ENCODE results near the gene TMEM209.
"Not testable (repeated sequence)": the region's sequence is repeated elsewhere in the genome, so short reads cannot be mapped to it uniquely, and the experiment has no call there.

Gene TMEM209

GRCh38 chr7:130205084-130205947, at the start of gene TMEM209:
TMEM209 (minus strand) TSS chr7:130205406; CDS start chr7:130205375, 31 bp downstream.
- DNase-seq = peak; percentile 95 to 96

- DNase-seq = no peak
Measured at GRCh38 chr7:130254555-130254954, 49.3 kb upstream of the TMEM209 start.

DNA sequence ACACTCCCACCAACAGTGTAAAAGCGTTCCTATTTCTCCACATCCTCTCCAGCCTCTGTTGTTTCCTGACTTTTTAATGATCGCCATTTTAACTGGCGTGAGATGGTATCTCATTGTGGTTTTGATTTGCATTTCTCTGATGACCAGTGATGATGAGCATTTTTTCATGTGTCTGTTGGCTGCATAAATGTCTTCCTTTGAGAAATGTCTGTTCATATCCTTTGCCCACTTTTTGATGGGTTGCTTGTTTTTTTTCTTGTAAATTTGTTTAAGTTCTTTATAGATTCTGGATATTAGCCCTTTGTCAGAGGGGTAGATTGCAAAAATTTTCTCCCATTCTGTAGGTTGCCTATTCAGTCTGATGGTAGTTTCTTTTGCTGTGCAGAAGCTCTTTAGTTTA, 44.4 kb upstream of the TMEM209 start:
- not testable (repeated sequence) for DNase-seq

GRCh38 chr7:130248842-130249241, 43.6 kb upstream of the TMEM209 start:
- DNase-seq = not testable (repeated sequence)

GRCh38 chr7:130246491-130246890, 41.3 kb upstream of the TMEM209 start:
- DNase-seq = not testable (repeated sequence)

GRCh38 chr7:130243486-130243885, 38.3 kb upstream of the TMEM209 start:
- DNase-seq = not testable (repeated sequence)

DNA sequence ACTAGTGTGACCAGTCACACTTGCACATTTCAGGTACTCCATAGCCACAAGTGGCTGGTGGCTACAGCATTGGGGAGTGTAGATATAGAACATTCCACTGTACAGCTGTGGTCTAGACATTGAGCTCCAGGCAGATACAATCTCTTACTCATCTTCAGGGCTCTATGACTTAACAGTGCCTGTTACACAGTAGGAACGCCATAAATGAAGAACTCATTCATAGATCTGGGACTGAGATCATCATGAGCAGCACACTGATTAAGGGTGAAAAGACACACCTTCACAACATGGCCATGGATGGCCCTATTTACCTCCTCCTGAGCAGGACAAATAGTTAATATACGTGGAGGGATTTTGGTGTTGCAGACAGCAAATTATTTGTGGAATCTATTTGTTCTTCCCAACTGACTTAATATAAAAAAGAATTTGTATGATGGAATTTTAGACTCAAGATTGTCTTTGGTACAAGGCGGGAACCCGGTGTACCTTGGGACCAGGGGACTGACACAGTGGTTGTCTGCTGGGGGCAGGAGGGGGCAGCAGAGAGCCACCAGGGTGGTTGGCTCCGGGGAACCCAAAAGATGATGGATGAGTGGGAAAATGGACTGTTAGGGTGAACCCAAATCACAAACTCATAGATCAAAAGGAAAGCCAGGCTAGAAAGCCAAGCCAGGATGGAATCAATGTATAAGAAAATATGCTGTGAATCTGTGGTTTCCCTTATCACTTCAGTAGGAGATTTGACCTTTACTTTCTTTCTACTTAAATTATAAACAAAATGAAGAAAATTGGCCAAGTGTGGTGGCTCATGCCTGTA, 37.2 kb upstream of the TMEM209 start:
- peak; percentile 30 to 42 for DNase-seq

DNA sequence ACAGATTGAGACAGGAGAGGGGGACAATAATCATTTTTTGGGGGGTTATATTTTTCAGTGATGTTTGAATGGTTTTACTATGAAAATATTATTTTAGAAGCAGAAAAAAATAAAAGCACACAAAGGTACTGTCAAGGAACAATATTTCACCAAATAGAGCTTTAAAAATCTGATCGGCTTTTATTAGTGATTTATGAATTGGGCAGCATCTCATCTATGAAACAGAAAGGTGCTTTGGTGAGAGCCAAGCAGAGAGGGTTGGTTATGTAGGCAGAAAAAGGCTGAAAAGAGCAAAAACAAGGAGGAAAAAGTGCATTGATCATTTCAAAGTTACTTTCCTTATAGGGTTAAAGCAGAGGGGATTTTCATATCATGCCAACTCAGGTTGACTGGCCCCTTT, 35.0 kb upstream of the TMEM209 start:
- no peak for DNase-seq

DNA sequence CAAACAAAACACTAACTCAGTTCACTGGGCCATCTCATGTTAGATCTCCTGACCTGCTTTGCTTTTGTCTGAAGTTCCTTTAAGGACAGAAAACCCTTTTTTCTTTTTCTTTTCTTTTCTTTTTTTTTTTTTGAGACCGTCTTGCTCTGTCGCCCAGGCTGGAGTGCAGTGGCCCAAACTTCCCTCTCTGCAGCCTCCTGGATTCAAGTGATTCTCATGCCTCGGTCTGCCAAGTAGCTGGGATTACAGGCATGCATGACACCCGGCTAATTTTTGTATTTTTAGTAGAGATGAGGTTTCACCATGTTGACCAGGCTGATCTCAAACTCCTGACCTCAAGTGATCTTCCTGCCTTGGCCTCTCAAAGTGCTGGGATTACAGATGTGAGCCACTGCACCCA, 31.2 kb upstream of the TMEM209 start:
- not testable (repeated sequence) for DNase-seq

DNA sequence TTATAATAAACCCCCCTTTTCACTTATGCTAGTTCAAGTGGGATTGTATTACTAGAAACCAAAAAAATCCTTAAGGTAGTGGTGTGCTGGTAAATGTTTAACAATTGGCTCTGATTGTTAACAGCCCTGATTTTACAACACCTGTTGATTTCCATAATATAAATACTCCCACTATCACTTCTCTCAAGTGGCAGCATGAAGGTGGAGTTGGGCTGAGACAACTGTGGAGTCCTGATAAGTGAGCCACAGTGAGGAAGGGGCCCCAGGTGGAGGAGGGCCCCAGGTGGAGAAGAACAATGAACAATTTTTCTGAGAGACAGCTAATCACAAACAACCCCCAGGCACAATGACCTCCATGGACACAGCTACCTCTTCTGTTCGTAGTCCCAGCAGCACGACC, 28.9 kb upstream of the TMEM209 start:
- DNase-seq = no peak

- DNase-seq = no peak
Measured at GRCh38 chr7:130232209-130232608, 27.0 kb upstream of the TMEM209 start.

- no peak for DNase-seq
Measured at GRCh38 chr7:130231792-130232191, 26.6 kb upstream of the TMEM209 start.

GRCh38 chr7:130229981-130230380, 24.8 kb upstream of the TMEM209 start:
- DNase-seq = not testable (repeated sequence)

DNA sequence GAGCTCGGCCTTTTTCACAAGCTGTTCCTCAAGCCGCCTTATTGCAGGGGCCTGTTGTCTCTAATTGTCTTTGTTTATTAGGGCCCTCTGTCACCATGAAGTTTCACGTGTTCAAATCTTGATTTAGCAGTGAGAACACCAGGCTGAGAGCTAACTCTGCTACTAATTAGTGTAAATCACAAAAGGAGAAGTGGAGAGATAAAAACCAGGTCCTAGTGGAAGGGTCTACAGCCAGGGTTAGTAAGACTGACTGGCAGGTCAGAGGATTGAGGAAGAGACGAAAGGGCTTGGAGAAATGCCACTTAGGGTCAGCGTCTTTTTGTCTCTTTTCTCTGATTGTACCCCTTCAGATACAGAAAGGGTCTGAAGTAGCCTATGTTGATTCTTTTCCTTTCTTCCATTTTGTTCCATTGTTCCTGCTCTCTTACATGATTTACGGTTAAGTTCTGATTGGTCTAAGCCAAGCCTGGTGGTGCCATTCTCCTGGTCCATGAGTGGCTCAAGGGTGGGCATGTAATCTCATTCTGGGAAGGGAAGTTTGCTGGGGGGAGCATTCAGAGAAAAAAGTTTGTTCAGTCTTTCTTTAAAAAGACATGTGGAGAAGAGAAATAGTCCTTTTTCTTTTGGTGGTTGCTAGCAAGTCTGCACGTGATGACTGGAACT, 23.8 kb upstream of the TMEM209 start:
- no peak for DNase-seq

GRCh38 chr7:130227883-130228575, 22.8 kb upstream of the TMEM209 start:
- no peak for DNase-seq

DNA sequence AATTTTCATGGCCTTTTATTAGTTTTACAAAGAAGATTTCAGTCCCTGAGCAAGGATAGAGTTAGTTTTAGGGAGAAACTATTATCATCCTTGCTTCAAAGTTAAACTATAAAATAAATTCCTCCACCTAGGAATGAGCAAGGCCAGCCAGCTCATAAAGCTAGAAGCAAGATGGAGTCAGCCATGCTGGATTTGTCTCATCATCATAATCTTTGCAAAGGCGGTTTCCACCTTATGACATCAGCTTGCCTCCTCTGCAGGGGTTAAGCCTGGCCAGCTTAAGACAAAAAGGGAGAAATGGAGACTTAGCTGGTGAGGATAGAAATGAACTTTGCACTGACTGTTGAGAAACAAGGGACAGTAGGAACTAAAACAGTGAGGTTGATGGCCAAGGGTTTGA, 21.1 kb upstream of the TMEM209 start:
- DNase-seq = no peak

DNA sequence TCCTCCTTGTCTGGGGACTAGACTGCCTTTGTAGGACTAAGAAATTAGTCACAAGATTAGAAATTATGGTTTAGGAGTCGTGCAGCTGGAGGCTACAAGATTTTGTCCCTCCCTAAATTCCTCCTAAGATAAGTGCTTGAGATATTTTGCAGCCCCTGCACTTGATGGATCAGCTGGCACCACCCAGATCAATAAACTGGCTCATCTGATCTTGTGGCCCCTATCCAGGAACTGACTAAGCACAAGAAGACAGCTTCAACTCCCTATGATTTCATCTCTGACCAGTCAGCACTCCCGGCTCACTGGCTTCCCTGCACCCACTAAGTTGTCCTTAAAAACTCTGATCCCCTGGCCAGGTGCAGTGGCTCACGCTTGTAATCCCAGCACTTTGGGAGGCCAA, 19.7 kb upstream of the TMEM209 start:
- not testable (repeated sequence) for DNase-seq

DNA sequence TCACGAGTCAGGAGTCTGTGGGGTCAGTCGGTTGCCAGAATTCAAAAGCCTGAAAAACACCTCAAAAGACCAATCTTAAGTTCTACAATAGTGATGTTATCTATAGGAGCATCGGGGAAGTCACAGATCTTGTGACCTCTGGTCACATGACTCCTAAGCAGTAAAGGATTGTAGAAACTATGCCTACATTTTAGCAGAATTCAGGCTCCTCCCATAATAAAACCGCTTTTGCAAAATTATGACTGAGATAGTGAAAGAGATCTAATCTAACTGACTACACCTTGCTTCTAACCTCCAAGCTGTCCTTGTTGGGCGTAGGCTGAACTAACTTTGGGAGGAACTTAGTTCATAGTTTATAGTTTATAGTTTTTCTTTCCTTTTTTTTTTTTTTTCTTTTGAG, 19.0 kb upstream of the TMEM209 start:
- no peak for DNase-seq

DNA sequence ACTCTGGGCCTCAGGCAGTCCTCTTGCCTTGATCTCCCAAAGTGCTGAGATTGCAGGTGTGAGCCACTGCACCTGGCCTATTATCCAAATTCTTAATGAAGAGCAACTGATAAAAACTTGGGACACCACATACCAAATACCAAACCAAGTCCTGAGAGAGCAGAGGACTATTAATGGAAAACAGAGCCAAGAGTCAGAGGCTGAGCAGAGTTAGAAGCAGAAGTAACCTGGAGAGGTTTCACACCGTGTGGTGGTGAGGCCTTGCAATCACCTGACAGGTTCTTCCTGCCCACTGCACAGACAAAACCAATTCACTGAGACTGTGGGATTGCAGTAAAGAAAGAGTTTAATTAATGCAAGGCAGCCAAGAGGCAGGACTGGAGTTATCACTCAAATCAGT, 18.4 kb upstream of the TMEM209 start:
- DNase-seq = no peak

GRCh38 chr7:130221746-130222145, 16.5 kb upstream of the TMEM209 start:
- DNase-seq = no peak

DNA sequence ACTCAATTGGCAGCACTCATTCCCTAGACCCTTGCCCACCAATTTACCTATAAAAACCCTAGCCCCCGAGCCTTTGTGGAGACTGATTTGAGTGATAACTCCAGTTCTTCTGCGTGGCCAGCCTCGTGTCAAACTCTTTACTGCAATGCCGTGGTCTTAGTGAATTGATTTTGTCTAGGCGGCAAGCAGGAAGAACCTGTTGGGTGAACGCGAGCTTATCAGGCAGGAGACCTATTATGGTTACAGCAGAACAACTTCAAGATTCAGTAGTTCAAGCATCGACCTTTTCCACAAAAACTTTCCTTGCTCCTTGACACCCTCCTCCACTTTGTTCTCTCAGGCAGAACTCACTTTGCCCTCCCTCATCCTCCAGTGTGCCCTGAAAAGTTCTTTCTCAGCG, 14.7 kb upstream of the TMEM209 start:
- no peak for DNase-seq

DNA sequence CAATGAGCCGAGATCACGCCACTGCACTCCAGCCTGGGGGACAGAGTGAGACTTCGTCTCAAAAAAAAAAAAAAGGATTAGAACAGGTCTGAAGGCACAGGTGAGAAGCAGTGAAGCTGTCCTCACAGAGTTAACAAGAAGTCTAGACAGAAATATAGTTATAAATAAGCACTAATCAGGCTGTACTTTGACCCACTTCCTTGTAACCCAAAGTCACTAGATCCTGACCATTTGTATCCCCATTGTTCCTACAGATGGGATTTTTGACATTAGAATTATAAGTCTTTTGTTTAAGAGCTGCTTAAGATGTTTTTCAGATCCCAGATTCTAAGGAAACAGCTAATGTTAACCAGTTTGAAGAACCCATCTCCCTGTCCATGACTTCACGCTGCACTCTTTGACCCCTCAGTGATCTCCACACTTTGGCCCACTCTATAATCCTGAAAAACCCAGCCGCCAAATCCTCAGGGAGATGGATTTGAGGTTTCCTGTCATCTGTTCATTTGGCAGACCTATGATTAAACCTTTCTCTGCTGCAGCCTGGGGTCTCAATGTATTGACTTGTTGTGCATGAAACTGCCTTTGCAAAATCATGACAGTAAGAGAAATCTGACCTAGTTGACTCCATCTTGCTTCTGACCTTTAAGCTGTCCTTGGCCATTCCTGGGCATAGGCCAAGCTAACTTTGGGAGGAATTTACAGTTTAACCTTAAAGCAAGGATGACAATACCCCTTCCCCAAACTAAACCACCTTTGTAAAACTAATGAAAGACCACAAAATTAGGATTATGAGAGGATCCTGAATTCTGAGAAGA, 13.8 kb upstream of the TMEM209 start:
- DNase-seq = no peak

All from CD4-positive, alpha-beta T cell treated with Interferon alpha-2 for 1 hour (primary cell).